ENCODE data around the gene TUBB4A. TPM values are rescaled to one million over a fixed set of nuclear protein-coding genes. Genes with fewer than 3 reads are reported as not detected.
A peak's percentile ranks its signal among the peaks of the same experiment; 100 is the strongest.

TUBB4A gene
- total RNA-seq, 2 experiments from 2014 or later = 6.4 to 7.0 TPM

DNA sequence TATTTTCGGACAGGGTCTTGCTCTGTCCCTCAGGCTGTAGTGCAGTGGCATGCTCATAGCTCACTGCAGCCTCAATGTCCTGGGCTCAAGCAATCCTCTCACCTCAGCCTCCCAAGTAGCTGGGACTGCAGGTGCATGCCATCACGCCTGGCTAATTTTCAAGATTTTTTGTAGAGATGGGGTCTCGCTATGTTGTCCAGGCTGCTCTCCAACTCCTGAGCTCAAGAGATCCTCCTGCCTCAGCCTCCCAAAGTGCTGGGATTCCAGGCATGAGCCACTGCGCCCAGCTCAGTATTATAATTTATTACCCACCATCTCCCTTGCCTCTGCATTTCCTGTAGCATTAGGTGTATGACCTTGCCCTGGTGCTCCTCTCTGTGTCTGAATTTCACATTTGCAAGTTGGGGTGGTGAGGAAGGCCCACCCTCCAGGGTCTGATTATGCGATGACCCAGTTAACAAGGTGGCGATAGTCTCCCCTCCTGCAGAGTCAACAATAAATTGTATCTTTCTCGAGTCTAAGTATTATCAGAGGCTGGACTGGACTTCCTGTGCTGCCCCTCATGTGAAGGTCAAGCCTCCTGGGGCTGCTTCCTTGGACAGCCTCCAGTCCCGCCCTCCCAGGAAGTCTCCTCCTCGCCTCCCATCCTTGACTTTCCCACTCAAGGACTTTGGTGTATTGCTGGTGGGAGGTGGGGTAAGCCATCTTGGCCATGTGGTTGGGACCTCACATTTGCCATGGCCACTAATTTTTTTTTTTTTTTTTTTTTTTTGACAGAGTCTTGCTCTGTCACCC lies 1.5 kb upstream of the TUBB4A start:
- DNase-seq = no peak
- CTCF ChIA-PET = interaction anchor here (0.6 to 1.6 kb wide), 6 partner anchors 13 to 262 kb away, joined by 3 to 11 read pairs (median 5); partner anchors contain the start of gene DENND1C
- Mint-ChIP-seq H3K36me3 (ENCODE audit: low read depth) (no peaks in the 10 kb centered on the region), H3K4me1 (ENCODE audit: low read depth) (peaks cover 9% of the 10 kb centered on the region), H3K4me3 (peak overlapping the region; percentile 5), H3K27ac (no peak overlapping the region), H3K27me3 (ENCODE audit: low read depth) (peaks cover 5% of the 10 kb centered on the region), H3K9me3 (no peaks in the 10 kb centered on the region)
- intact Hi-C loops (cut with micrococcal nuclease) = loop anchor here (2.0 to 10.0 kb wide), 4 partner anchors 43 to 285 kb away; partner anchors contain the start of genes ALKBH7 and MLLT1

DNA sequence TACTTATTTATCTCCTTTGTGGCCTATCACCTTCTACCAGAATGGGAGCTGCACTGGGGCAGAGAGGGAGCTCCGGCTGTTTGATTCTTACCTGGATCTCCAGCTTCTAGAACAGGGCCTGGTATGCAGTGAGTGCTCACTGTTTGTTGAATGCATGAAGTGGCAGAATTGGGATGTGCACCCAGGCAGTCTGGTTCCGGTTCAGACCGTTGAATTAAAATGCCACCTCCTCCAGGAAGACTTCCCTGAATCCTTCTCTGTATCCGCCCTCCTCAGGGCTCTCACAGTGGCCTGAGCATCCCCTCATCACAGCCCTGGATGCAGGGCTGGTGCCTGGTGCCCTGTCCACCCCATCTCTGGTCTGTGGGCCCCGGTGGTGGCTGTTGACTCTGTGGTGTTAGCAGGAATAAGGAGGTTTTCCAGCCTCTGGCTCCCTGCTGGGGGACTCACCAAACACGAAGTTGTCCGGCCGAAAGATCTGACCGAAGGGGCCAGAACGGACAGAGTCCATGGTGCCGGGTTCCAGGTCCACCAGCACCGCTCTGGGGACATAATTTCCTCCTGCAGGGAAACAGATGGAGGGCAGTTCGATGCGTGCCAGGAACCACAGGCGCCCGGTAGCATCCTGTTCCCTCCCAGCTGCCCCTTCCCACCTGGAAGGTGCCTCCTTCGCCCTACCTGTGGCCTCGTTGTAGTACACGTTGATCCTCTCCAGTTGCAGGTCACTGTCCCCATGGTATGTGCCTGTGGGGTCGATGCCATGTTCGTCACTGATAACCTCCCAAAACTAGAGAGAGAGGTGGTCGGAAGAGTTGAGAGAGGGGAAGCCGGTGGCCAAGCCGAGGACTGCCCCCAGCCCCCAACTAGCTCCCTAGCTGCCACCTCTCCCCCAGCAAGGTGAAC lies 1.0 kb downstream of the TUBB4A start:
- peaks cover 9% of the 10 kb centered on the region for H3K4me1 Mint-ChIP-seq (ENCODE audit: low read depth)
- no peaks in the 10 kb centered on the region for H3K36me3 Mint-ChIP-seq (ENCODE audit: low read depth)
- no peak for DNase-seq
- CTCF ChIA-PET = interaction anchor here (0.9 to 1.0 kb wide), 2 partner anchors 16 to 20 kb away, joined by 4 to 5 read pairs; partner anchors contain the start of gene DENND1C
- H3K27me3 Mint-ChIP-seq (ENCODE audit: low read depth) = peaks cover 5% of the 10 kb centered on the region
- no peak overlapping the region for H3K27ac Mint-ChIP-seq
- H3K9me3 Mint-ChIP-seq = no peaks in the 10 kb centered on the region
- H3K4me3 Mint-ChIP-seq = peak overlapping the region; percentile 68
- intact Hi-C loops (cut with micrococcal nuclease) = loop anchor here (2.0 to 10.0 kb wide), 3 partner anchors 18 to 226 kb away; partner anchors contain the start of genes ALKBH7 and MLLT1

DNA sequence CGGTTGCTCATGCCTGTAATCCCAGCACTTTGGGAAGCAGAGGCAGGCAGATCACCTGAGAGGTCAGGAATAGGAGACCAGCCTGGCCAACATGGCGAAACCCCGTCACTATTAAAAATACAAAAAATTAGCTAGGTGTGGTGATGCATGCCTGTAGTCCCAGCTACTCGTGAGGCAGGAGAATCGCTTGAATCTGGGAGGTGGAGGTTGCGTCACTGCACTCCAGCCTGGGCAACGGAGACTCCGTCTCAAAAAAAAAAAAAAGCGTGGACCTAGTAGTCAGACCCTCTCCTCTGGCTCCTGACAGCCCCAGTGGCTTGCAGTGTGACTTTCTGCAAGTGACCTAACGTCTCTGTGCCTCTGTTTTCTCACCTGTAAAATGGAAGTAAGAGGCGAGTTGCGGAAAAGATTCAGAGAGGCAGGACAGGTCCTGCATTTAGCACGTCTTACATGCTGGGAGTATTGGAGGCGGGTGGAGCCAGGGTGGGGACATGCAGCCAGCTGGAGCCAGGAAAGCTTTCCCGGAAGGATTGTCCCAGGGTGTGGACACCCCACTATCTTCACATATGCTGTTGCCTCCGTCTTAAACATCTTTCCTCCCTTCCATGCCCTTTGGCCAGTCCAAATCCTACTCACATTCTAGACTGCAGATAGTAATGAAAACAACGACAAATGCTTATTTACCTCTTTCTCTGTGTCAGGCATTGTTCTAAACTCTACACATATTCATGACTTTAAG lies 2.9 kb downstream of the TUBB4A start:
- no peak overlapping the region for H3K27ac Mint-ChIP-seq
- no peaks in the 10 kb centered on the region for H3K9me3 Mint-ChIP-seq
- CTCF ChIA-PET = interaction anchor here (1.3 kb wide), 1 partner anchor 17 kb away, joined by 7 read pairs; no protein-coding TSS in a partner anchor

DNA sequence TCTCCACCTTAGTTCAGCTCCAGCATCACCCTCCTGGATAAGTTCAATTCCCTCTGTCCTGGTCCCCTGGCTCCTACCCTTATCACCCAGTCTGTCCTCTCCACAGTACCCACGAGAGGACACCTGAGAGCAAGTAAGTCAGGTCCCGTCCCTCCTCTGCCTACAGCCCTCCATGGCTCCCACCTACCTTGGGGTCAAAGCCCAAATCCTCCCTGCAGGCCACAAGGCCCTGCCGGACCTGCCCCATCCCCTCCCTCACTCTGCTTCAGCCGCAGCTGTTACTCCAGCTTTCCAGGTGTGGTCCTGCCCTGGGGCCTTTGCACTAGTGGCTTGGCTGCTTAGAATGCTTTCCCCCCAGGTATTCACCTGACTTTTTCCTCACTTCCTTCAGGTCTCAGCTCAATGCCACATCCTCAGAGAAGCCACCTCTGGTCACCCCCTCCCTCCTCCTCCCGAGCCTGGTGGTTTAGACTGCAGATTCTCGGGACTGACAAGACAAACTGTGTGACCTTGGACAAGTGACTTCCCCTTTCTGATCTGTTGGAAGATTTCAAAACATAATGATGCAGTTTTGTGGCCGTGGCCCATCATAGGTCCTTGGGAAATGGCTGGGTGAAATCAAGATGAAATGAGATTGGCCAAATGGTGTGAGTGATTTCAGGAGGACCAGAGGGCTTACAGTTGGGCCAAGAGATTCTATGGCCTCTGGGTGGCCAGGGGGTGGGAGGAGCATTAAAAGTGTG lies 3.6 kb downstream of the TUBB4A start:
- no peak overlapping the region for H3K27ac Mint-ChIP-seq
- no peaks in the 10 kb centered on the region for H3K9me3 Mint-ChIP-seq
- intact Hi-C loops (cut with micrococcal nuclease) = no loop called here
- H3K27me3 Mint-ChIP-seq (ENCODE audit: low read depth) = peaks cover 1% of the 10 kb centered on the region
- no peak overlapping the region for H3K4me3 Mint-ChIP-seq
- DNase-seq = no peak
- H3K4me1 Mint-ChIP-seq (ENCODE audit: low read depth) = peaks cover 5% of the 10 kb centered on the region
- CTCF ChIA-PET = interaction anchor here (0.6 to 1.2 kb wide), 2 partner anchors 17 to 50 kb away, joined by 3 read pairs; partner anchors contain the start of gene DENND1C
- no peaks in the 10 kb centered on the region for H3K36me3 Mint-ChIP-seq (ENCODE audit: low read depth)

More for the DNA sequence above, 2.9 kb downstream of the TUBB4A start:
- Mint-ChIP-seq H3K36me3 (ENCODE audit: low read depth) (no peaks in the 10 kb centered on the region), H3K27me3 (ENCODE audit: low read depth) (peaks cover 5% of the 10 kb centered on the region), H3K4me3 (no peak overlapping the region), H3K4me1 (ENCODE audit: low read depth) (peaks cover 5% of the 10 kb centered on the region)
- no peak for DNase-seq
- intact Hi-C loops (cut with micrococcal nuclease) = no loop called here

DNA sequence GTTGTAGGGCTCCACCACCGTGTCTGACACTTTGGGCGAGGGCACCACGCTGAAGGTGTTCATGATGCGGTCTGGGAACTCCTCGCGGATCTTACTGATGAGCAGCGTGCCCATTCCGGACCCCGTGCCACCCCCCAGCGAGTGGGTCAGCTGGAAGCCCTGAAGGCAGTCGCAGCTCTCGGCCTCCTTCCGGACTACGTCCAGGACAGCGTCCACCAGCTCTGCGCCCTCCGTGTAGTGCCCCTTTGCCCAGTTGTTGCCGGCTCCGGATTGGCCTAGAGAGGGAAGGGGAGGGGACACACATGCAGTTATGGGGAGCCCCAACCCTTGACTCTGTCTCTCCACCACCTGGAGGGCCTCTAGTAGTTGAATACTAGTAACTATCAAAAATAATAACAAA lies 6.2 kb downstream of the TUBB4A start:
- Mint-ChIP-seq H3K27me3 (ENCODE audit: low read depth) (no peaks in the 10 kb centered on the region), H3K4me1 (ENCODE audit: low read depth) (no peaks in the 10 kb centered on the region), H3K4me3 (no peak overlapping the region), H3K27ac (no peak overlapping the region), H3K9me3 (peaks cover 8% of the 10 kb centered on the region), H3K36me3 (ENCODE audit: low read depth) (no peaks in the 10 kb centered on the region)
- CTCF ChIA-PET = interaction anchor here (0.6 kb wide), 1 partner anchor 387 kb away, joined by 3 read pairs; no protein-coding TSS in a partner anchor
- intact Hi-C loops (cut with micrococcal nuclease) = no loop called here
- DNase-seq = no peak

DNA sequence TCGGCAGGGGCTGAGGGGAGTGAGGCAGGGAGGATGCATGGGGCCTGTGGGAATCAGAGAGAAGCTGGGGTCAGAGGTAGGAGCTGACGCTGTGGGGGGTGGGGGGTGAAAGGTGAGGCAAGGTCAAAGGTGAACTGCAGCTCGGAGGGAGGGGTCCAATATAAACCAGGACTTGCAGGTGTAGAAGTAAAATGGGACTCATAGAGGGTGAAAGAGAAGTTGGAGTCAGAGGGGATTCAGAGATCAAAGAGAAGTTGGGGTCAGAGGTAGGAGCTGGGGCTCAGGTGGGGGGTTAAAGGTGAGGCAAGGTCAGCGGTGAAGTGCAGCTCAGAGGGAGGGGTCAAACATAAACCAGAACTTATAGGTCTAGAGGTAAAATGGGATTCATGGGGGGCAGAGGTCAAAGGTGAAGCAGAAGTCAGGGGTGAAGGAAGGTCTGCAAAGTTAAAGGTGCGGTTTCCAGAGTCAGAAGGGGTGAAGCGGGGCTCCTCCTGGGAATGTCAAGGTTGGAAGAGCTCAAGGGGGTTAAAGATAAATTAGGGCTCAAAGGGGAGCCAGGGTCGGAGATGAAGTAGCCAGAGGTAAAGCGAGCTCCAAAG lies 7.6 kb downstream of the TUBB4A start:
- CTCF ChIA-PET = no interaction called here
- intact Hi-C loops (cut with micrococcal nuclease) = no loop called here
- no peak overlapping the region for H3K27ac Mint-ChIP-seq
- no peak for DNase-seq
- H3K4me1 Mint-ChIP-seq (ENCODE audit: low read depth) = no peaks in the 10 kb centered on the region
- no peaks in the 10 kb centered on the region for H3K27me3 Mint-ChIP-seq (ENCODE audit: low read depth)
- no peak overlapping the region for H3K4me3 Mint-ChIP-seq
- peaks cover 8% of the 10 kb centered on the region for H3K9me3 Mint-ChIP-seq
- no peaks in the 10 kb centered on the region for H3K36me3 Mint-ChIP-seq (ENCODE audit: low read depth)

DNA sequence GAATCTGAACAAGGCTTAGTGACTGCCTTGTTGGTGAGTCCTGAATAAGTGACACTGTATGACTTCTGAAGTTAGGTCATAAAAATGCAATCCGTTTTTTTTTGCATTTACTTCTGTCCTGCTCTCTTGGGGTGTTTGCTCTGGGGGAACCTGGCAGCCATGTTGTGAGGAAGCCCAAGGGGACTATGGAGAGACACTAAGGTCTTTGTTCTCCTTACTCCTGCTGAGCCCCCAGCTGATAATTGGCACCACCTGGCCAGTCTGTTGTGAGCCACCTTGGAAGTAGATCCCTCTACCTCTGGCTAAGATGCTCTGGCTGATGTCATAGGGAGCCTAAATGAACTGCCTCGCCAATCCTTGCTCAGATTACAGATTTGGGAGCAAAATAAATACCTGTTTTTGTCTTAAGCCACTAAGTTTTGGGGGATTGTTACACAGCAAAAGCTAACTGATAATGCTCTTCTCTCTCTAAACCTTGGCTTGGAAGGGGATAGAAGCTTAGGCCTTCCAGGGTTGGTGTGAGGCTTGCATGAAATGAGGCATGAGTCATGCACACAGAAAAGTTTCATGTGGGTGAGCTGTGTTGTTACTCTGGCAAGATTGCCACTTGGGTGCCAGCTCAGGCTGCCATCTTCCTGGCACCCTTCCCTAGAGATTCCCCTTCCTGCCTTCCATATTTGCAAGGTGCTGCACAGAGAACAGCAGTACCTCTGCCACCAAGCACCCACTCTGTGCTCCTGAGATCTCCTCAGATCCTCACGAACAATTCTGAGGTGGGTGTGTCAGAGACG lies 10.1 kb downstream of the TUBB4A start:
- intact Hi-C loops (cut with micrococcal nuclease) = no loop called here
- H3K27ac Mint-ChIP-seq = no peak overlapping the region
- DNase-seq = no peak
- peaks cover 8% of the 10 kb centered on the region for H3K9me3 Mint-ChIP-seq
- H3K27me3 Mint-ChIP-seq (ENCODE audit: low read depth) = no peaks in the 10 kb centered on the region
- H3K4me3 Mint-ChIP-seq = no peak overlapping the region
- CTCF ChIA-PET = interaction anchor here (0.9 to 2.3 kb wide), 2 partner anchors 10 to 14 kb away, joined by 3 to 6 read pairs; no protein-coding TSS in a partner anchor
- no peaks in the 10 kb centered on the region for H3K36me3 Mint-ChIP-seq (ENCODE audit: low read depth)
- H3K4me1 Mint-ChIP-seq (ENCODE audit: low read depth) = no peaks in the 10 kb centered on the region

DNA sequence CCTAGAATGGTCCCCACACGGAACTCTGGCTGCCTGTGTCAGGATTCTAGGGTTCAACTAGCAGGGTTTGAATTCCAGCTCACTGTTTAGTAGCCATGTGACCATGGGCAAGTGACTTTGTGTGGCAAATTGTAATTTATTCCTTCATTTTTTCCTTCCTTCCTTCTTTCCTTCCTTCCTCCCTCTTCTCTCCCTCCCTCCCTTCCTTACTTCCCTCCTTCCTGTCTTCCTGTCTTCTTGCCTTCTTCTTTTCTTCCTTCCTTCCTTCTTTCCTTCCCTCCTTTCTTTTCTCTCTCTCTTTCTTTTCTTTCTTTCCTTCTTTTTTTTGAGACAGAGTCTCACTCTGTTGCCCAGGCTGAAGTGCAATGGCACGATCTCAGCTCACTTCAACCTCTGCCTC lies 12.0 kb downstream of the TUBB4A start:
- peak overlapping the region; percentile 43 for H3K4me3 Mint-ChIP-seq
- no peaks in the 10 kb centered on the region for H3K27me3 Mint-ChIP-seq (ENCODE audit: low read depth)
- intact Hi-C loops (cut with micrococcal nuclease) = no loop called here
- DNase-seq = no peak
- H3K27ac Mint-ChIP-seq = no peak overlapping the region
- H3K36me3 Mint-ChIP-seq (ENCODE audit: low read depth) = no peaks in the 10 kb centered on the region
- no peaks in the 10 kb centered on the region for H3K4me1 Mint-ChIP-seq (ENCODE audit: low read depth)
- CTCF ChIA-PET = interaction anchor here (0.5 to 2.3 kb wide), 2 partner anchors 8 to 1042 kb away, joined by 3 to 6 read pairs; no protein-coding TSS in a partner anchor
- peaks cover 8% of the 10 kb centered on the region for H3K9me3 Mint-ChIP-seq

DNA sequence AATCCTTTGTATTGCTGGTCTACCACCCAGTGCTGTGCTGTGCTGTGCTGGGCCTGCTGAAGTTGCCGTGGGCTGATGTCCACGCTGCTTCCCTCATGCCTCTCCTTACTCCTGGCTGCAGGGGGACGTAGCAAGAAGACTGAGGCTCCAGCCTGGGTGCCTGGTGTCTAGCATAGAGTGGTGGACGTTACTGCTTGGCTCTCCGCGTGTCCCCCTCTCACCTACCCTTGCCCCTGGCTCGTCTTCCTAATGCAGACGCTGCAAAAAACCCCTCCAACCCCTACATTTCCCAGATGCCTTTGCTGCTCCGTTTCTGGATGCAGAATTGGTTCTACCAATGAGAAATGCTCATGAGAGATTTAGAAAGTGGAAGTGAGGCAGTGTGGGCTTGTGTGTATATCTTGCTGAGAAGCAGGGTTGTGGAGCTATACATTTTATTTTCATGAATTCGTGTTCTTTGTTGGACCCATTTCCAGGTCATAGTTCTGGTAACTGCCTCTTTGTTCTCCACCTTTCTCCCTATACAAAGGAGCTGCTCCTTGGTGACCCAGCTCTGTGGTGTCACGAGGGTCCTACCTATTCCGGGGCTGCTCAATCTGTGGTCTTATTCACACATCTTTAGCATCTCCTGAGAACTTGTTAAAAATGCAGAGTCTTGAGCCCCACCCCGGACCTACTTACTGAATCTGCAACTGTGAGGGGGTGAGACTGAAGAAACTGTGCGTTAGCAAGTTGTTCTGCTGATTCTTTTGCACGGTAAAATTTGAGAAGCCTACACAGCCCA lies 12.6 kb downstream of the TUBB4A start:
- Mint-ChIP-seq H3K4me3 (peak overlapping the region; percentile 43), H3K27ac (peak overlapping the region; percentile 5), H3K9me3 (peaks cover 8% of the 10 kb centered on the region), H3K27me3 (ENCODE audit: low read depth) (no peaks in the 10 kb centered on the region), H3K36me3 (ENCODE audit: low read depth) (no peaks in the 10 kb centered on the region), H3K4me1 (ENCODE audit: low read depth) (no peaks in the 10 kb centered on the region)
- peak; percentile 15 for DNase-seq
- intact Hi-C loops (cut with micrococcal nuclease) = no loop called here
- CTCF ChIA-PET = interaction anchor here (0.5 kb wide), 1 partner anchor 1041 kb away, joined by 3 read pairs; no protein-coding TSS in a partner anchor

DNA sequence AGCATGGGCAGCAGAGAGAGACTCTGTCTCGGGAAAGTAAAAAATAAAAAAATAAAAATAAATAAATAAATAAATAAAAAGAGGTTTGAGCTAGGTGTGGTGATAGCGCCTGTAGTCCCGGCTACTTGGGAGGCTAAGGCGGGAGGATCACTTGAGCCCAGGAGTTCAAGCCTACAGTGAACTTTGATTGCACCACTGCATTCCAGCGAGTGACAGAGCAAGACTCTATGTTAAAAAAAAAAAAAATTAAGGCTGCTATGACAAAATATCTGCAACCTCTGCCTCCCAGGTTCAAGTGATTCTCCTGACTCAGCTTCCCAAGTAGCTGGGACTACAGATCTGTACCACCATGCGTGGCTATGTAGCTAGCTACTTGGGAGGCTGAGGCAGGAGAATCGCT lies 17.3 kb downstream of the TUBB4A start:
- intact Hi-C loops (cut with micrococcal nuclease) = loop anchor here (5.0 kb wide), 2 partner anchors 58 to 123 kb away; partner anchors contain the start of gene CLPP
- H3K27ac Mint-ChIP-seq = no peak overlapping the region
- CTCF ChIA-PET = no interaction called here
- H3K27me3 Mint-ChIP-seq (ENCODE audit: low read depth) = no peaks in the 10 kb centered on the region
- peaks cover 1% of the 10 kb centered on the region for H3K36me3 Mint-ChIP-seq (ENCODE audit: low read depth)
- no peak overlapping the region for H3K4me3 Mint-ChIP-seq
- no peak for DNase-seq
- peaks cover 26% of the 10 kb centered on the region for H3K4me1 Mint-ChIP-seq (ENCODE audit: low read depth)
- H3K9me3 Mint-ChIP-seq = no peaks in the 10 kb centered on the region

Measured in activated naive CD4-positive, alpha-beta T cell treated with anti-CD3 and anti-CD28 coated beads for 36 hours (primary cell).